ENCODE measurements around the gene ETV5. TPM values are rescaled to one million over a fixed set of nuclear protein-coding genes. Genes with fewer than 3 reads are reported as not detected.
"Not testable (repeated sequence)": the region's sequence is repeated elsewhere in the genome, so short reads cannot be mapped to it uniquely, and the experiment has no call there.

Gene ETV5
- total RNA-seq, 4 donors from 2014 or later: 19.0 to 31.6 (median 21.3) TPM

DNA sequence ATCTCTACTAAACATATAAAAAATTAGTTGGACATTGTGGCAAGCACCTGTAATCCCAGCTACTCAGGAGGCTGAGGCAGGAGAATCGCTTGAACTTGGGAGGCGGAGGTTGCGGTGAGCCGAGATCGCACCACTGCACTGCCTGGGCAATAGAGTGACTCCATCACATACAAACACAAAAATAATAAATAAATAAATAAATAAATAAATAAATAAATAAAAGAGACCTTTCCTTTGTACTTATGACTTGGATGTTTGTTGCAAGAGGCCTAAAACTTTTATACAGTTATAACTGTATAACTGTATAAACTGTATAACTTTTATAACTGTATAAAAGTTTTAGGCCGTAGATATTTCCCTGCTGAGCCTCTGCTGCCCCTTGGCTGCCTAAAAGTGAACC is 87.6 kb downstream of the ETV5 start:
- H3K36me3 ChIP-seq; DNase-seq; ATAC-seq; H3K27me3 ChIP-seq; in situ Hi-C loops (cut with MboI; ENCODE audit: low sequenced_read_pairs in 4 of 4); H3K9me3 ChIP-seq; H3K4me1 ChIP-seq; H3K4me3 ChIP-seq: not testable (repeated sequence)
- TF ChIP-seq, protein P1, sequence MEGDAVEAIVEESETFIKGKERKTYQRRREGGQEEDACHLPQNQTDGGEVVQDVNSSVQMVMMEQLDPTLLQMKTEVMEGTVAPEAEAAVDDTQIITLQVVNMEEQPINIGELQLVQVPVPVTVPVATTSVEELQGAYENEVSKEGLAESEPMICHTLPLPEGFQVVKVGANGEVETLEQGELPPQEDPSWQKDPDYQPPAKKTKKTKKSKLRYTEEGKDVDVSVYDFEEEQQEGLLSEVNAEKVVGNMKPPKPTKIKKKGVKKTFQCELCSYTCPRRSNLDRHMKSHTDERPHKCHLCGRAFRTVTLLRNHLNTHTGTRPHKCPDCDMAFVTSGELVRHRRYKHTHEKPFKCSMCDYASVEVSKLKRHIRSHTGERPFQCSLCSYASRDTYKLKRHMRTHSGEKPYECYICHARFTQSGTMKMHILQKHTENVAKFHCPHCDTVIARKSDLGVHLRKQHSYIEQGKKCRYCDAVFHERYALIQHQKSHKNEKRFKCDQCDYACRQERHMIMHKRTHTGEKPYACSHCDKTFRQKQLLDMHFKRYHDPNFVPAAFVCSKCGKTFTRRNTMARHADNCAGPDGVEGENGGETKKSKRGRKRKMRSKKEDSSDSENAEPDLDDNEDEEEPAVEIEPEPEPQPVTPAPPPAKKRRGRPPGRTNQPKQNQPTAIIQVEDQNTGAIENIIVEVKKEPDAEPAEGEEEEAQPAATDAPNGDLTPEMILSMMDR (IDR thresholded peaks at IDR 0.05 in 4 of 5, conservative IDR thresholded peaks at IDR 0.05 in 1 of 5): peak in 1 of 5 experiments; percentile 11
- peak overlapping the region; percentile 18 to 65 (median 53) for H3K27ac ChIP-seq
- intact Hi-C loops (cut with DNase I; ENCODE audit: low total_unique reads): loop anchor here (1.0 to 2.0 kb wide), 2 partner anchors 84 to 199 kb away; no protein-coding TSS in a partner anchor

DNA sequence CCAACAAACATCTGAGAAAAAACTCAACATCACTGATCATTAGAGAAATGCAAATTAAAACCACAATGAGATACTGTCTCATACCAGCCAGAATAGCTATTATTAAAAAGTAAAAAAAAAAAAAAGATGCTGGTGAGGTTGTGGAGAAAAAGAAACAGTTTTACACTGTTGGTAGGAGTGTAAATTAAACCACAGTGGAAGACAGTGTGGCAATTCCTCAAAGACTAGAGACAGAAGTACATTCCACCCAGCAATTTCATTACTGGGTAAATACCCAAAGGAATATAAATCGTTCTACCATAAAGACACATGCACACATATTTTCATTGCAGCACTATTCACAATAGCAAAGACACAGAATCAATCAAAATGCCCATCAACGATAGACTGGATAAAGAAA is 89.6 kb downstream of the ETV5 start:
- H3K36me3 ChIP-seq; in situ Hi-C loops (cut with MboI; ENCODE audit: low sequenced_read_pairs in 4 of 4); H3K27me3 ChIP-seq; ATAC-seq; H3K4me1 ChIP-seq; H3K27ac ChIP-seq; intact Hi-C loops (cut with DNase I; ENCODE audit: low total_unique reads); DNase-seq; H3K9me3 ChIP-seq; H3K4me3 ChIP-seq: not testable (repeated sequence)

DNA sequence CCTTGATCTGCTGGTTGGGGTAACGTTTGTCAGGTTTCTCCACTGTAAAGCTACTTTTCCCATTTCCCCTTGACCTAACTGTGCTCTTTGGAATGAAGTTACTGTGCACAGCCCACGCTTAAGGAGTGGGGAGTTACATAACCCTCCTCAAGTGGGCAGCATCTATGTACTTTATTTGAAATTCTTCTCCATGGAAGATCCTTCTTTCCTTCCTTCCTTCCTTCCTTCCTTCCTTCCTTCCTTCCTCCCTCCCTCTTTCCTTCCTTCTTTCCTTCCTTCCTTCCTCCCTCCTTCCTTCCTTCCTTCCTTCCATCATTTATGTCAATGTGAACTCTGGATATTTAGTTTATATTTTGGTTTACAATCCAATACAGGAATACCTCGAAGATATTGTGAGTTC is 94.0 kb downstream of the ETV5 start:
- no peak overlapping the region for H3K4me3 ChIP-seq
- no peaks in the 10 kb centered on the region for H3K9me3 ChIP-seq
- ATAC-seq: no peak
- H3K27me3 ChIP-seq: no peaks in the 10 kb centered on the region
- no peaks in the 10 kb centered on the region for H3K36me3 ChIP-seq
- TF ChIP-seq, protein P1 (IDR thresholded peaks at IDR 0.05 in 4 of 5, conservative IDR thresholded peaks at IDR 0.05 in 1 of 5): no peak
- no peak for TF ChIP-seq POLR2A (IDR thresholded peaks at IDR 0.05)
- in situ Hi-C loops (cut with MboI; ENCODE audit: low sequenced_read_pairs in 4 of 4) (no loop called here), intact Hi-C loops (cut with DNase I; ENCODE audit: low total_unique reads) (no loop called here)
- no peak for DNase-seq
- no peaks in the 10 kb centered on the region for H3K4me1 ChIP-seq
- no peak overlapping the region for H3K27ac ChIP-seq

DNA sequence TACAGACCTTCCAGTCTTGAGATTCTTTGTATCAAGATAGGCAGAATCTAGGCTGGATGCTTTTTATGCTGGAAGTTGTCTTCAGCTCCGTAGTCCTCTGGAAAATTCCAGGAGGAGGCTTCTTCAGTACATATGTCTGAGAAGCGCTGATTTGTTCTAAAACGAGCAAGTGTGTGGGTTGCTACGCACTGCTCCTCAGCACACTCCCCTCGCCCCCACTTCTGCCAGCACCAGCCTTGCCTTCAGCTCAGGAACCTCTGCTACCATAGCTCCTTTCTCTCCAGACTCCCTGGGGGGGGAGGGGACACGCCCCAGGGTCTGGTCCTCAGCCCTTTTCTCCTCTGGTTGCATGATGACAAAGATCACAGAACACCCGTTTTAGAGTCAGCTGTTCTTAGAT is 95.6 kb downstream of the ETV5 start:
- no peaks in the 10 kb centered on the region for H3K4me1 ChIP-seq
- intact Hi-C loops (cut with DNase I; ENCODE audit: low total_unique reads) (no loop called here), in situ Hi-C loops (cut with MboI; ENCODE audit: low sequenced_read_pairs in 4 of 4) (no loop called here)
- ATAC-seq (no peak), DNase-seq (no peak)
- H3K27ac ChIP-seq: no peak overlapping the region
- H3K27me3 ChIP-seq: no peaks in the 10 kb centered on the region
- no peaks in the 10 kb centered on the region for H3K36me3 ChIP-seq
- no peak overlapping the region for H3K4me3 ChIP-seq
- TF ChIP-seq POLR2A (IDR thresholded peaks at IDR 0.05): no peak
- TF ChIP-seq, protein P1 (IDR thresholded peaks at IDR 0.05 in 4 of 5, conservative IDR thresholded peaks at IDR 0.05 in 1 of 5): no peak
- H3K9me3 ChIP-seq: no peaks in the 10 kb centered on the region

DNA sequence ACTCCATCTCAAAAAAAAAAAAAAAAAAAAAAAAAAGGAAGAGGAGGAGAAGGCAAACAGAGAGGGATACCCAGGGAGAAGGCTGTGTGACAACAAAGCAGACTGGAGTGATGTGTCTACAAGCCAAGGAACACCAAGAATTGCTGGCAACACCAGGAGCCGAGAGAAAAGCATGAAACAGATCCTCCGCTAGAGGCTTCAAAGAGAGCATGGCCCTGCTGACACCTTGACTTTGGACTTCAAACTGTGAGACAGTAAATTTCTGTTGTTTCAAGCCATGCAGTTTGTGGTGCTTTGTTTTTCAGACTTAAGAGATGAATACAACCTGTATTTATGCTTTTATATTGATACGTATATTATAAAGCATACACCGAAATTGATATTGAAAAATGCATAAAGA is 96.8 kb downstream of the ETV5 start:
- TF ChIP-seq POLR2A (IDR thresholded peaks at IDR 0.05): no peak
- TF ChIP-seq, protein P1 (IDR thresholded peaks at IDR 0.05 in 4 of 5, conservative IDR thresholded peaks at IDR 0.05 in 1 of 5): no peak
- in situ Hi-C loops (cut with MboI; ENCODE audit: low sequenced_read_pairs in 4 of 4) (no loop called here), intact Hi-C loops (cut with DNase I; ENCODE audit: low total_unique reads) (no loop called here)
- Histone ChIP-seq H3K4me1 (no peaks in the 10 kb centered on the region), H3K9me3 (no peaks in the 10 kb centered on the region), H3K27ac (no peak overlapping the region), H3K4me3 (no peak overlapping the region), H3K27me3 (no peaks in the 10 kb centered on the region), H3K36me3 (no peaks in the 10 kb centered on the region)
- DNase-seq: no peak
- no peak for ATAC-seq
